Keratinocyte (primary cell): ENCODE measurements around the gene DIABLO.
"Not testable (repeated sequence)": the region's sequence is repeated elsewhere in the genome, so short reads cannot be mapped to it uniquely, and the experiment has no call there.

Source experiments
- CTCF ChIP-seq, 3 experiments: IDR thresholded peaks in 1 of 3; conservative IDR thresholded peaks in 1 of 3; optimal IDR thresholded peaks in 1 of 3; 2 replicates in 2 of 3; 3 replicates in 1 of 3; pipeline versions ENCODE3 to v1.5.1; 2011; ENCODE audit warnings: low read length in 3 of 3, mild to moderate bottlenecking in 3 of 3, moderate library complexity in 2 of 3, control low read depth in 1 of 3, inconsistent platforms in 1 of 3; ENCODE audit not compliant: insufficient read depth in 2 of 3; ENCODE audit errors: extremely low read depth in 1 of 3
- EZH2 ChIP-seq: IDR thresholded peaks from one replicate; pipeline ENCODE4 v1.6.1; 2012; ENCODE audit warnings: inconsistent platforms, mild to moderate bottlenecking, low read length, moderate library complexity

GRCh38 chr12:122258462-122258861, 32.6 kb upstream of the DIABLO start:
- TF ChIP-seq CTCF (optimal IDR thresholded peaks at IDR 0.05 in 1 of 3, IDR thresholded peaks at IDR 0.05 in 1 of 3, conservative IDR thresholded peaks at IDR 0.05 in 1 of 3; ENCODE audit: extremely low read depth in 1 of 3, insufficient read depth in 2 of 3, low read length in 3 of 3); EZH2: not testable (repeated sequence)
